ENCODE measurements around the gene SRRM2.

DNA sequence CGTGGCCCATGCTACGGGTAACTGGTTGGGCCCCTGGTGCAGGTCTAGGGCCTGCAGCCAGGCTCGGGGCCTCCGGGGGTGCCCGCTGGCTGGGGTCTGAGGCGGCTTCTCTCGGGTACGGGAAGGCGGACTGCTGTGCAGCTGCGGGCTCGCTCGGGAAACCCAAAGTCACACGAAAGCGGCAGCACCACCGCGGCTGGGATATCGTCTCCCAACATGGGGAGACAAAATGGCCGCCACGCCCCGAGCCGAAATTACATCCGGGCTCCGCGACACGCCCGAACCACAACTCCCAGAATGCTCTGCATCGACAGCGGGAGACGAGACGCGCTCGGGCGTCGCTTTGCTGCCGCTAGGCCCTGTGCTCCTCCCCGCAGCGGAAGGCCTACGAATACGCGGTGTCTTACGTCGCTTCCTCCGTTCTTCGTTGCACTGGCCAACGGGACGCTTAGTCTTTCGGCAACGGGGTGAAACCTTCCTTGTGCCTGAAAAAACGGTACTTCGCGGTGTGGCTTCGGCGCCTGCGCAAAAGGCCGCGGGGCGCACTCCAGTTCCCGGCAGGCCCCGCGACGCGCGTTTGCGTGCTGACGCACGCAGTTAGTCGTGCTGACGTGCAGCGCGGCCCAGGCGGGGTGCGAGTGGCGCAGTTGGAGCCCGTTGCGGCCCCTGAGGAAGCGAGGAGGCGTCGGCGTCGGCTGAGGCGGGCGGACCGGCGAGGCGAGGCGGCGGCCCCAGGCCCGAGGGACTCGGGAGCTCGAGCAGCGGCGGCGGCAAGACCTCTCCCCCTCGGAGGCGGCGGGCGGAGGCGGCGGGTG is at the start of gene SRRM2:
- TF ChIP-seq CTCF (IDR thresholded peaks at IDR 0.05) = no peak
- TF ChIP-seq POLR2A (IDR thresholded peaks at IDR 0.05) = peak; percentile 98
